Aorta (tissue), 5 donors: ENCODE measurements around the gene TTPAL. TPM values are rescaled to one million over a fixed set of nuclear protein-coding genes. Genes with fewer than 3 reads are reported as not detected.
A peak's percentile ranks its signal among the peaks of the same experiment; 100 is the strongest.

Experiments used
- ATAC-seq: fragments of 200-7000 bp; cut with Tn5 transposase; one replicate; pipeline ENCODE4 v1.9.1; 2022; ENCODE audit warnings: moderate library complexity; ENCODE audit not compliant: low FRiP score
- DNase-seq, 2 donors: peaks; one replicate each; pipeline ENCODE4 v3.0.0-alpha.2; 2020
- H3K27ac ChIP-seq, 2 donors: one replicate each; pipeline ENCODE4 v1.5.1; 2013; ENCODE audit warnings: low read length in 2 of 2, mild to moderate bottlenecking in 2 of 2, moderate library complexity in 2 of 2, control low read depth in 1 of 2, inconsistent platforms in 1 of 2, low read depth in 1 of 2
- H3K27me3 ChIP-seq, 2 donors: one replicate each; pipeline ENCODE4 v1.6.1; 2013; ENCODE audit warnings: control low read depth in 1 of 2, low read length in 1 of 2, mild to moderate bottlenecking in 1 of 2, moderate library complexity in 1 of 2; ENCODE audit not compliant: insufficient read depth in 2 of 2, control insufficient read depth in 1 of 2
- H3K36me3 ChIP-seq, 2 donors: one replicate each; pipeline ENCODE4 v1.6.1; 2013; ENCODE audit warnings: control low read depth in 1 of 2, low read length in 1 of 2, mild to moderate bottlenecking in 1 of 2; ENCODE audit not compliant: insufficient read depth in 2 of 2, control insufficient read depth in 1 of 2
- H3K4me1 ChIP-seq, 2 donors: one replicate each; pipeline ENCODE4 v1.6.1; 2013; ENCODE audit warnings: low read length in 2 of 2, control low read depth in 1 of 2, mild to moderate bottlenecking in 1 of 2, moderate library complexity in 1 of 2; ENCODE audit not compliant: insufficient read depth in 2 of 2, control insufficient read depth in 1 of 2
- H3K4me3 ChIP-seq, 2 donors: one replicate each; pipeline ENCODE4 v1.5.1; 2013; ENCODE audit warnings: low read length in 2 of 2, control low read depth in 1 of 2, mild to moderate bottlenecking in 1 of 2
- H3K9me3 ChIP-seq: one replicate; pipeline ENCODE4 v1.6.1; 2013; ENCODE audit warnings: mild to moderate bottlenecking, low read length; ENCODE audit not compliant: control insufficient read depth
- WGBS, 2 donors: extraction: QIAGEN DNeasy Blood & Tissue Kit; methylation state at CpG; one replicate each; pipeline ENCODE4 v1.1.7; 2013; 5-methylcytosine and 5-hydroxymethylcytosine counted together
- intact Hi-C, 2 donors: fragments of 100-400 bp; cut with DNase I; formaldehyde crosslinking; loops; one replicate each; pipeline versions ENCODE4 v1.14.2 to v1.15.0; 2022
- polyA plus RNA-seq, 2 donors: library from polyadenylated mRNA; stranded (reverse); fragments of 200-250 nt; gene quantifications; one replicate each; pipeline ENCODE4 v1.2.3, GENCODE V29; 2013
- total RNA-seq, 2 donors: library from RNA; stranded (reverse); fragmentation: NEBNext Ultra II Directional; extraction: Animal tissue kit (Norgen Biotek cat#: 25700); gene quantifications; one replicate each; pipeline ENCODE4 v1.2.1, GENCODE V29; 2021
- donor health status: healthy with polysubstance abuse.
- donor health status: Bipolar disorder and iron deficiency.
- donor health status: DM: no; HTN: no; CAD: no.
- donor health status: DM: no; HTN: no; CAD: no.
- donor health status: DM: yes; HTN: yes; CAD: no.

TTPAL gene
- total and polyA plus RNA-seq, 4 donors, result 1.8 to 11.8 (median 5.9) TPM

- H3K27me3 ChIP-seq, result no peaks in the 10 kb centered on the region
- H3K4me1 ChIP-seq, result no peaks in the 10 kb centered on the region
- intact Hi-C loops, result no loop called here
- DNase-seq (no peak), ATAC-seq (no peak)
- H3K9me3 ChIP-seq, result no peaks in the 10 kb centered on the region
- 93 to 96% methylated on average over 5 of the region's 5 CpGs for WGBS, 2 donors
- no peak overlapping the region for H3K4me3 ChIP-seq
- no peaks in the 10 kb centered on the region for H3K36me3 ChIP-seq
- H3K27ac ChIP-seq, result no peak overlapping the region
Measured at GRCh38 chr20:44437497-44437896, 38.2 kb upstream of the TTPAL start.

GRCh38 chr20:44438782-44439181 is 36.9 kb upstream of the TTPAL start:
- no peaks in the 10 kb centered on the region for H3K36me3 ChIP-seq
- H3K4me1 ChIP-seq, result no peaks in the 10 kb centered on the region
- no peak for ATAC-seq
- H3K4me3 ChIP-seq, result no peak overlapping the region
- no peak for DNase-seq
- 87 to 90% methylated on average over 4 of the region's 4 CpGs for WGBS, 2 donors
- no peaks in the 10 kb centered on the region for H3K27me3 ChIP-seq
- H3K9me3 ChIP-seq, result no peaks in the 10 kb centered on the region
- intact Hi-C loops, result no loop called here
- no peak overlapping the region for H3K27ac ChIP-seq

- ATAC-seq (no peak), DNase-seq (no peak)
- Histone ChIP-seq H3K4me1 (no peaks in the 10 kb centered on the region), H3K27ac (no peak overlapping the region), H3K9me3 (no peaks in the 10 kb centered on the region), H3K4me3 (no peak overlapping the region), H3K36me3 (no peaks in the 10 kb centered on the region), H3K27me3 (no peaks in the 10 kb centered on the region)
- 64 to 68% methylated on average over 2 of the region's 2 CpGs for WGBS, 2 donors
- intact Hi-C loops, result no loop called here
Measured at GRCh38 chr20:44439318-44439717, 36.4 kb upstream of the TTPAL start.

GRCh38 chr20:44442298-44443070 is 33.2 kb upstream of the TTPAL start:
- Histone ChIP-seq H3K27me3 (no peaks in the 10 kb centered on the region), H3K9me3 (peaks cover 4% of the 10 kb centered on the region), H3K27ac (no peak overlapping the region), H3K4me1 (no peaks in the 10 kb centered on the region), H3K4me3 (no peak overlapping the region), H3K36me3 (no peaks in the 10 kb centered on the region)
- ATAC-seq (no peak), DNase-seq (no peak)
- 51 to 52% methylated on average over 12 of the region's 12 CpGs for WGBS, 2 donors
- intact Hi-C loops, result no loop called here

DNA sequence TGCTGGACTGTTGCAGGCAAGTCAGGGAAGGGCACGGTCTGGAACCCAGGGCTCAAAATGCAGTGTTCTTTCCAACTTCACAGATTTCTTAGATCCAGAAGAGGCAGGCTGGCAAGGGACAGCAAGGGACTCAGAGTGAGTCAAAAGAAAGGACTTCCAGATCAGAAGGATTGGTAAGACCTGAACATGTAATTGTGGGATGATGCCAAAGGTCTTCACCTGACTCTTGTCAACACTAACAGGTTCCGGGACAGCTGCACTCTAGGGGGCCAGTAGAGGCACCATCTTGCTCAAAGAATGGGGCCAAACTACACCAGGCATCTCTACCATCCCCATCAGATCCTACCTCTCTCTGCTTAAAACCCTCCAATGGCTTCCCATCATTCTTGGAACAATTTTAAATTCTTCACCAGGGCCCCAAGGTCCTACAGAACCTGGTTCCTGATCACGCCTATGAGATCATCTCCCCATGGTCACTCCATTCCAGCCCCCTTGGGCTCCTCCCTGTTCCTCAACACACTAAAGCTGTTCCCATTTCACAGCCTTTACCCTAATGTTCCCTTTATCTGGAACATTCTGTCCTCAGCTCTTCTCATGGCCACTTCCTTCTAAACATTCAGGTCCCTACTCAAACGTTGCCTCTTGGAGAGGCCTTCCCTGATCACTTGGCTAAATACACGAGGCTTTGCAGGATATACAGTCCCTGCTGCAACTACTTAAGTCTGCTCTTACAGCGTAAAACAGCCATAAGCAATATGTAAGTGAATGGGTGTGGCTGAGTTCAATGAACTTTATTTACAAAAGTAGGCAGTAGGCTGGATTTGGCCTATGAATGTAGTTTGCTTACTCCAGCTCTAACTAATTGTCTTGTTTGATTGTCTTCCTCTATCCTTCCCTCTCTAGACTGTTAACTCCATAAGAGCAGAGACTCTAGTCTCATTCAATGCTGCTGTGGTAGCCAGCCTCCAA is 29.6 kb upstream of the TTPAL start:
- ATAC-seq, result no peak
- no peak overlapping the region for H3K27ac ChIP-seq

DNA sequence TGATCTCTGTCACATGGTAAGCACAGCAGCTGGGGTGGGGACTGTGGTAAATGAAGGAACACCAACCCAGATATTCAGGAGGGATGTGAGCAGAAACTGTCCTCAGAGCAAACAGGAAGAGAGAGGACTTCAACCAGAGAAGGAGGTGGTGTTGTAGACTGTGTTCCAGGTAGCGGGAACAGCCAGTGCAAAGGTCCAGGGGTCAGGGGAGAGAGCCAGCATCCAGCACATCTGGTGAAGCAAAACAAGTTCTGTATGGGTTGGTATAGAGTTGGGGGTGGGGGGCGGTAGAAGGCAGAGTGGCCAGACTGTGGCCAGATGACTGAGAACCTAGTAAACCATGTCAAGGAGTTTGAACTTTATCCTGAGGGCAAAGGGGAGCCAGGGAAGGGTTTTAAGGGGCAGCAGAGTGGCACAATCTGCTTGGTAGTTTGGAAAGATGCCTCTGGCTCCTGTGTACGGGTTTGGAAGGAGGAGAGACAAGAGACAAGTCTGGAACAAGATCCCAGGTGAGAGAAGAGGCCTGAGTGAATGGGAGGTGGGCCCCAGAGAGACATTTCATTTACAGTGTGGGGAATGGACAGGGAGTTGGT is 27.8 kb upstream of the TTPAL start:
- Histone ChIP-seq H3K36me3 (no peaks in the 10 kb centered on the region), H3K4me1 (no peaks in the 10 kb centered on the region), H3K27me3 (no peaks in the 10 kb centered on the region), H3K27ac (no peak overlapping the region), H3K9me3 (peaks cover 4% of the 10 kb centered on the region), H3K4me3 (no peak overlapping the region)
- peak in 1 of 2 donors; percentile 53 for DNase-seq
- intact Hi-C loops, result no loop called here
- 75 to 83% methylated on average over 3 of the region's 3 CpGs for WGBS, 2 donors
- ATAC-seq, result no peak

More for the DNA sequence above, 29.6 kb upstream of the TTPAL start:
- Histone ChIP-seq H3K4me3 (no peak overlapping the region), H3K27me3 (no peaks in the 10 kb centered on the region), H3K9me3 (peaks cover 4% of the 10 kb centered on the region), H3K36me3 (no peaks in the 10 kb centered on the region), H3K4me1 (no peaks in the 10 kb centered on the region)
- no peak for DNase-seq
- intact Hi-C loops, result no loop called here
- 75% methylated on average over 6 of the region's 6 CpGs for WGBS, 2 donors

DNA sequence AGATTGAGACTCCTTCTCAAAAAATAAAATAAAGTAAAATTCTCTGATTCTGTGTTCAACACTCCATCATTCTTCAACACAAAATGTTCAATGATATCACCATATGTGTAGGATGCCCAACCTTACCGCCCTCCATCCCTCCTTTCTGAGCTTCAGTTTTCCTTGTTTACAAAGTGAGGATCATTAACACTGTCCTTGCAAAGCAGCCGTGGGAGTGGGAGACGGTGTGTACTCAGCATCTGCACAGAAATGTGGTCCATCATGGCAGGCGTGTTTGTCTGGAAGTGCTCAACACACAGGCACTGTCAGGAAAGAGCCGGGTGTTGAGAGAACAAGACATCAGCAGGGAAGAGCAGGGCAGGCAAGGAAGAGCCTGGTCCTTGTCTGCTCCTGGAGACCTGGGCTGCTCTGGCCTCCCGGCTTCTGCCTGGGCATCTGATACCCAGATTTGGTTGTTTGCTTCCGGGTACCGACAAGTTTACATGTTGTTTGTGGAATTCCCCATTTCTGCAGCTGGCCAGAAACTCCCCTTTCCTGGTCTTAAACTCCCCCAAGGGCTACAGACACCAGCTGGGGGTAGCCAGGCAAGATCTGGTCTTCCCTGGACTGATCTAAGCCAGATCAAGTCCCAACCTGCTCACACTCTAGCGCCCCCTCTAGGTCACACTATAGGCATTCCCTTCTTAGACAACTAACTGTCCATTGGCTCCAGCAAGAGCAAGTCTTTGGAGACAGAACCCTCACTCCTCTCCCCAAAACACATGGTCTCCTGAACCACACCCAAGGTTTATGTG is 26.7 kb upstream of the TTPAL start:
- 69 to 71% methylated on average over 9 of the region's 9 CpGs for WGBS, 2 donors
- ATAC-seq (no peak), DNase-seq (peak in 1 of 2 donors; percentile 39)
- Histone ChIP-seq H3K9me3 (peaks cover 4% of the 10 kb centered on the region), H3K36me3 (no peaks in the 10 kb centered on the region), H3K4me1 (no peaks in the 10 kb centered on the region), H3K4me3 (no peak overlapping the region), H3K27me3 (no peaks in the 10 kb centered on the region), H3K27ac (no peak overlapping the region)
- intact Hi-C loops, result no loop called here

DNA sequence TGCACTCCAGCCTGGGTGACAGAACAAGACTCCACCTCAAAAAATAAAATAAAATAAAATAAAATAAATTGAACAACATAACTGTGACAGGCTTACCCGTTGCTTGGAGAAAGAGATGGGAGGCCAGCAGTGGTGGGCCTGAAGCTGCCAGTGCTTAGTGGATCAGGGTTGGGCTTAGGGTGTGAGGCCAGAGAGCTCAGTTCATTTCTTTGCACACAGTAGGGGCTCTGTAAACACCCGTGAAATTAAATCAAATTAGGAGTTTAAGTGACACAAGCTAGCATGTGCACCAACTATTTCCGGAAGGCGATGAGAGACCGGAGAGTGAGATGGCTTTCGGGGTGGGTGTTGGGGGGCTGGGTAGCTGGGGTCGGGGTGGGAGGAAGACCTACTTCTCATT is 25.8 kb upstream of the TTPAL start:
- H3K27ac ChIP-seq, result no peak overlapping the region
- H3K4me1 ChIP-seq, result no peaks in the 10 kb centered on the region
- peaks cover 4% of the 10 kb centered on the region for H3K9me3 ChIP-seq
- WGBS, 2 donors, result 86 to 88% methylated on average over 7 of the region's 7 CpGs
- H3K27me3 ChIP-seq, result no peaks in the 10 kb centered on the region
- peak in 1 of 2 donors; percentile 28 for DNase-seq
- H3K4me3 ChIP-seq, result no peak overlapping the region
- intact Hi-C loops, result no loop called here
- H3K36me3 ChIP-seq, result no peaks in the 10 kb centered on the region
- ATAC-seq, result no peak
